LNCAP (cell line): ENCODE data around the gene OAF.

Experiments
- TF ChIP-seq, protein P1 (sequence below): fragments of 450-650 bp; IDR thresholded peaks from 2 replicates; pipeline ENCODE4 v1.5.1; 2017; ENCODE audit warnings: mild to moderate bottlenecking

Gene OAF

DNA sequence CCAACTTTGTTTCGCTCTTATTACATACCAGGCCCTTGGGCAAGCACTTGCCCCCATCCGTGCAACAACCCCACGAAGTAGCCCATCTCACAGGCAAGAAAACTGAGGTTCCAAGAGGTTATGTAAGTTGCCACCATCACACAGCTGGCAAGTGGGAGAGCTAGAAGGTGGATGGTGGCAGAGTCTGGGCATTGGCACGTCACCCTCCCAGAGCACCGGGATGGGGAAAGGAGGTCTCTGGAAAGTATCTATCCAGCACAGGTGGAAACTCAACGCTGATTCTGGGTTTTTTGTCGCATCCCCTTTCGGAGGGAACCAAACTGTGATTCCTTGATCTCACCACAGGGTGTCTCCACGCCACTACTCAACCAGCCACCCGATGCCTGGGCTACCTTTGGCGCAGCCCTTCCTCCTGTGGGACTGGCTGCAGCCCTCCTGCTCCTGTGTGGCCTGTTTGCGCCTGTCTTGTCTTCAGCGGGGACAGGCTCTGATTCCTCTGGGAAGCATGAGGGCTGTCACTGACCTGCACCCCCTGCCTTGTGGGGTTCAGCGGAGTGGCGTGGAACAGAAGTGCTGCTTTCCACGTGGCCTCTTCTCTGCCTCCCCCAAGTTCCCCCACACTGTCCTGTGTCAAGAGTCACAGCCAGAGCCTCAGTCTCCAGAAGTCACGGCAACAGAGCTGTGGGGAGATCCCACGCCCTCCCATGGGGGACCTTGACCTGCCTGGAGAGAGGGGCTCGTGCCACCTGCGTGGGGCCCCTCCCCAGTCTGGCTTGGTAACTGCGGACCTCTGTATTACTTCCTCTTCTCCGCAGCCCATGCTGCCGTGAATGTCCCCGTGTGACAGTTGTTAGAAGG is 38.5 kb upstream of the OAF start:
- TF ChIP-seq, protein P1, sequence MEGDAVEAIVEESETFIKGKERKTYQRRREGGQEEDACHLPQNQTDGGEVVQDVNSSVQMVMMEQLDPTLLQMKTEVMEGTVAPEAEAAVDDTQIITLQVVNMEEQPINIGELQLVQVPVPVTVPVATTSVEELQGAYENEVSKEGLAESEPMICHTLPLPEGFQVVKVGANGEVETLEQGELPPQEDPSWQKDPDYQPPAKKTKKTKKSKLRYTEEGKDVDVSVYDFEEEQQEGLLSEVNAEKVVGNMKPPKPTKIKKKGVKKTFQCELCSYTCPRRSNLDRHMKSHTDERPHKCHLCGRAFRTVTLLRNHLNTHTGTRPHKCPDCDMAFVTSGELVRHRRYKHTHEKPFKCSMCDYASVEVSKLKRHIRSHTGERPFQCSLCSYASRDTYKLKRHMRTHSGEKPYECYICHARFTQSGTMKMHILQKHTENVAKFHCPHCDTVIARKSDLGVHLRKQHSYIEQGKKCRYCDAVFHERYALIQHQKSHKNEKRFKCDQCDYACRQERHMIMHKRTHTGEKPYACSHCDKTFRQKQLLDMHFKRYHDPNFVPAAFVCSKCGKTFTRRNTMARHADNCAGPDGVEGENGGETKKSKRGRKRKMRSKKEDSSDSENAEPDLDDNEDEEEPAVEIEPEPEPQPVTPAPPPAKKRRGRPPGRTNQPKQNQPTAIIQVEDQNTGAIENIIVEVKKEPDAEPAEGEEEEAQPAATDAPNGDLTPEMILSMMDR = peak; percentile 74

DNA sequence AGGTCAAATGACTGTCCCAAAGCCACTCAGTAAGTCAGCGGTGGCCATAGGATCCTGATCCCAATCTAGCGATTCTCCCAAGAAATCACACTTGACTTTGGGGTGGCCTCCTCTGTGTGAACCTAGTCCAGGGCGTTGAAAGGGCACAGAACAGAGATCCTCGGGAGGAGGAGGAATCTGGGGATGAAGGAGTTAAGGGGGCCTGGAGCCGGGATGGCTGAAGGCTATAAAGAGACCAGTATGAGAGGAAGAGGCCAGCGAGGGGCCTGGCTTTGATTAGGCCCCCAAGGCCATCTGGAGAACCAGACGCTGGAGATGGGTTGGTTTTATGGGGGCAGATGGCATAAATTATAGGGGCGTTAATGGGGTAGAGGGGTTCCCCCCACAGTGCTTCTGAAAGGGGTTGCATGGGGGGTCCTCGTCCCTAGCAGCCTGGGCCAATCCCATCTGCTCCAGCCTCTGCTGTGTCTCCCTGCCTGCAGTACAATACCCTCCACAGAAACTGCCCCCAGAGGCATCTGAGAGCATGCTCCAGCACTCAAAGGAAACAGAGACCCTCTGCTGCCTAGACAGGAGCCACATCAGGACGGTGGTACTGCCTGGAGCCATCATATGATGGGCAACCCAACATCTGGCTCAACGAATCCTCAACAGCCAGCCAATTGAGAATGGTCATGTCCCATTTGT is 37.7 kb upstream of the OAF start:
- TF ChIP-seq, protein P1 = no peak

DNA sequence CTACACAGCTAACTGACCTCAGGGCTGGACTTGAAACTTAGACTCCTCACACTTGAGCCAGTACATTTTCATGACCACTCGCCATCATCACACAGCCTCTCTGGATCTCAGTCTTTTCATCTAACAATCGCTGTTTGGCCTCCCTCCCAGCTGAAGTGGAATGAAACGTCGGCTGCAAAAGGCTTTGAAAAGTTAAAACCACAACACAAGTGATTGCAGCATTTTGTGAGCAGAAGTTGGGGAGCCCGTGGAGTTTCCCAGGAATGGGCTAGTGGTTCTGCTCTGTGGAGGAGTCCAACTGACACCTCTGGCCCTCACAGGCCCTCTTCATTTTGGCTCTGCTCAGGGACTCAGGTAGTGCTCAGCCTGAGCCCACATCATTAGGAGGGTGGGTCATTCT is 37.0 kb upstream of the OAF start:
- TF ChIP-seq, protein P1 = no peak

DNA sequence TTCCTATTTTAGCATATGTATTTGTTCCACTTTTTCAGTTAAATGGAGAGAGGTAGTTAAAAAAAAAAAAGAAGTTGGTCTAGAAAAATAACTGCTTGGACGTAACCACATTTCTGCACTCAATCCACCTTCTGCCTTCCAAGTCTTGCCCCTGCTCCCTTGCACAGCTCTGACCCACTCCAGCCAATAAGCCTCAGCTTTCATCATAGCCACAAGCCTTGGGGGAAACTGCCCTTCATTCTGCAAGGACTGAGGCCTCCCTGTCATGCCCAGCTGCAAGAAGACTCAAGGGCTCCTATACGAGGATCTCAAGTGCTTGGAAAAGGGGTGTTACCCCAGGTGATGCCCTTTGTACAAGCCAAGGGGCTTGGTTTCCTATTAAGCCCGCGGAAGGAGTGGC is 36.0 kb upstream of the OAF start:
- TF ChIP-seq, protein P1 = no peak

DNA sequence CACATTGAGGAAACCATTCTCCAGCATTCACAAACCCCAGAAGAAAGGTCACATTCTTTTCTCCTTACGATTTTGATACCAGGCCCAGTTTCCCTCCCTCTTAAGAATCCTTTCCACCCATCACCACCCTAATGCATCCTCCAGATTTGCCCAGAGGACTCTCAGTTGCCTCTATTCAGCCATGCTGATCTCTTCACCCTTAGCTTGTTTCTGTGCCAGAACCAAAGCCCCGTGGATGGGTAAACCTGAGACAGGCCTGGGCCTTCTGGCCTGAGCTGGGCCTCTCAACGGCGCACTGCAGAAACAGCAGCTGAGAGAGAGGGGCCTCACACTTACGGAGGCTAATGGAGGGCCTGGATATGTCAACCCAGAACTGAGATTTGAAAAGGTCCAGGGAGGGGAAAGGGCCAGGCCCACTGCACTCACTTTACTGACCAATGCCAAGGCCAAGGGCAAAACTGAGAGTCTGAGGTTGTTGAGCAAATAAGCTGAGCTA is 32.2 kb upstream of the OAF start:
- TF ChIP-seq, protein P1 = no peak

DNA sequence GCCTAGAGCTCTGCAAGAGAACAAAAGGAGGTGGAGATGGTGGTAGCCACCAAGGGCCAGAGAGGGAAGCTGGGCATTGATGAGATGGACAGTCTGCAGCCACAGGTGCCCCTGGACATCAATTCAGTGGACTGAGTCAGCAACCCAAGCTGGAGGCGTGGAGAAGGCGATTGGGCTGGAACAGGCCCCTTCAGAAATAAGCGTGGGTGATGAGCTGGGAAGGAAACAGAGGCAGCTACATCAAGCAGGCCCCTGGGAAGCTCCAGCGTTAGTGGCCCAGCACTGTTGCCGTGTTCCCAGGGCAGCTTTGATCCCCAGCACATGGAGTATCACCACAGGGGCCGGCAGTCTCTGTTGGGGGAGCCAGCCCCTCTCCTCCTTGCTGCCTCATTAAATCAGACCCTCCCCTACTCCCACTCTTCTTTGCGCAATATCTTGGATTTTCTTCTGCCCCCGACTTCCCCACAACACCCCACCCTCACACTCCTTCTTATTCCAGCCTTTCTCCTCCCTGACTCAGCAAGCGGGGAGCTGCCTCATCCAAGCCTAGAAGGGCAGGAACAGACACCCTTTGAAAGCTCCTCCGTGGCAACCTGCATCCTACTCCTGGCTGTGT is 31.7 kb upstream of the OAF start:
- TF ChIP-seq, protein P1 = no peak

DNA sequence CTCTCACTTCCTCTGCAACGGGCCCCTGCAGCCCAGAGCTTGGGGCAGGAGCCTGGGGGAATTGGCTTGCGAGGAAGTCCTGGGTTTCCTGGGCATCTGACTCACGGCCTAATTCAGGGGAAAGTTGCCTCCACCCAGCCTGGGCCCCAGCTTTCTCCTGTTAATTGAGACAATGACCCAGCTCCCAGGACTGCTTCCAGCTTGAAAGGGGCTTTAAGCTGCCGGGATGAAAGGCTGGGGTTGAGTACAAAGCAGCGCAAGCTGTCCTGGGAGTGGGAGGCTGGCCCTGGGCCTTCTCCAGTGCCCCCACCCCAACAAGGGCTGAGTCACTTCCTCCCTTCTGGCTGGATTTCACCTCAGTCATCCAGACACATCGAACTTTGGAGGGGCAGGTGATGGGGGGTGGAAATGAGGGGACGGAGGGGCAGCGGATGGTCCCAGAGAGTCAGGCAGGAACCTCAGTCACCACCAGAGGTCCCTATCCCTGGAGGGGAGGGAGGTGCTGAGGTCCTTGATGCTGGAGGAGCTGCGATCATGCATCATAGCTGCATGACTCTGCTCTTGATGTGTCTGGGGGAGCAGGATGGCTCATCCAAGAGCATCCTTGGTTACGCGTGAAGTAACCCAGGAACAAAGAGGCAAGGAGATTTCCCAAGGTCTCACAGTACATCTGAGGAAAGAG is 30.1 kb upstream of the OAF start:
- TF ChIP-seq, protein P1 = no peak
